Muscle layer of duodenum (tissue), 2 donors: ENCODE data around the gene KCNMA1.

Source experiments
- H3K27ac ChIP-seq: one replicate; pipeline ENCODE4 v1.7.0; 2013; ENCODE audit warnings: mild to moderate bottlenecking, low read length
- H3K27me3 ChIP-seq: one replicate; pipeline ENCODE4 v1.7.0; 2013; ENCODE audit warnings: low read depth, mild to moderate bottlenecking, control low read depth, low read length
- H3K36me3 ChIP-seq, 2 donors: one replicate each; pipeline ENCODE4 v1.7.0; 2013; ENCODE audit warnings: low read length in 2 of 2, control low read depth in 1 of 2, mild to moderate bottlenecking in 1 of 2; ENCODE audit not compliant: insufficient read depth in 2 of 2, control insufficient read depth in 1 of 2
- H3K4me1 ChIP-seq, 2 donors: one replicate each; pipeline ENCODE4 v1.7.0; 2013; ENCODE audit warnings: low read length in 2 of 2, mild to moderate bottlenecking in 2 of 2, control low read depth in 1 of 2, moderate library complexity in 1 of 2; ENCODE audit not compliant: insufficient read depth in 2 of 2, control insufficient read depth in 1 of 2
- H3K4me3 ChIP-seq, 2 donors: one replicate each; pipeline ENCODE4 v1.7.0; 2013; ENCODE audit warnings: low read length in 2 of 2, low read depth in 1 of 2, mild to moderate bottlenecking in 1 of 2
- H3K9me3 ChIP-seq, 2 donors: one replicate each; pipeline ENCODE4 v1.7.0; 2013; ENCODE audit warnings: low read length in 2 of 2, control low read depth in 1 of 2, mild to moderate bottlenecking in 1 of 2; ENCODE audit not compliant: control insufficient read depth in 1 of 2
- donor health status: healthy.

The KCNMA1 gene

DNA sequence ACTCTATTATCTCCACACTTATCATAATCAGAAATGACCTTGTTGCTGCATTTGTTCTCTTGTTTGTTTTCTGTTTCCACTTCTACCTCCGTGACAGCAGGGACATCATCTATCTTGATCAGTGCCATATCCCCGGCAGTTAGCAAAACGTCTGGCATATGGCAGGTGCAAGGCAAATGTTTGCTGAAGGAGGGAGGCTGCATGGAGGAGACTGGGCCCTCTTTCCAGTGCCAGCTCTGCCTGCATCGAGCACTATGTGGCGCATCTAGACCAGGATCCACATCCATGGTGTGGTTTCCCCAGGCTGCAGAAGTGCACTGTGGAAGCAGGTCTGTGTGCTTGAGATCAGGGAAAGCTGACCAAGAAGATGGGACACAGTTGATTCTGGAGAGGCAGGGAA lies 181.2 kb downstream of the KCNMA1 start:
- peaks cover 0 to 10% of the 10 kb centered on the region in 2 donors for H3K4me1 ChIP-seq
- no peaks in the 10 kb centered on the region for H3K27me3 ChIP-seq
- no peak overlapping the region for H3K27ac ChIP-seq
- H3K9me3 ChIP-seq = no peaks in the 10 kb centered on the region
- no peak overlapping the region for H3K4me3 ChIP-seq
- no peaks in the 10 kb centered on the region for H3K36me3 ChIP-seq

DNA sequence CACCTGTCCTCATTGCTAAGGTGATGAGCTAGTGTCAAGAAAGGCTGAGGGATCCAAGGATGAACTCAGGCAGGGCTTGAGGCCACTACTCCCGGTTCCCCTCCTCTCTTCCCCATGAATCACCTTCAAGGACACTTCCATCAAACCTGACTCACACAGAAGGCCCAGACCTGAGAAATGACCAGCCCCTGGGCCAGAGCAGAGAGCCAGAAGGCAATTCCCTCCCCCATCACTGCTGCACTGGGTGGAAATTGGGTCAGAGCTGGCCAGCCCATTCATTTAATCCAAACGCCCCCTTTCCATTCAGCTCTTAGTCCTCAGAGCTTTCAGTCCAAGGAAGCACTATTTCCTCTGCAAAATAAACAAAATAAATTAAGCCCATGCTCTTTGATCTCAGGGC lies 182.0 kb downstream of the KCNMA1 start:
- Histone ChIP-seq H3K4me1 (peaks cover 0 to 10% of the 10 kb centered on the region in 2 donors), H3K27me3 (no peaks in the 10 kb centered on the region), H3K4me3 (no peak overlapping the region)

DNA sequence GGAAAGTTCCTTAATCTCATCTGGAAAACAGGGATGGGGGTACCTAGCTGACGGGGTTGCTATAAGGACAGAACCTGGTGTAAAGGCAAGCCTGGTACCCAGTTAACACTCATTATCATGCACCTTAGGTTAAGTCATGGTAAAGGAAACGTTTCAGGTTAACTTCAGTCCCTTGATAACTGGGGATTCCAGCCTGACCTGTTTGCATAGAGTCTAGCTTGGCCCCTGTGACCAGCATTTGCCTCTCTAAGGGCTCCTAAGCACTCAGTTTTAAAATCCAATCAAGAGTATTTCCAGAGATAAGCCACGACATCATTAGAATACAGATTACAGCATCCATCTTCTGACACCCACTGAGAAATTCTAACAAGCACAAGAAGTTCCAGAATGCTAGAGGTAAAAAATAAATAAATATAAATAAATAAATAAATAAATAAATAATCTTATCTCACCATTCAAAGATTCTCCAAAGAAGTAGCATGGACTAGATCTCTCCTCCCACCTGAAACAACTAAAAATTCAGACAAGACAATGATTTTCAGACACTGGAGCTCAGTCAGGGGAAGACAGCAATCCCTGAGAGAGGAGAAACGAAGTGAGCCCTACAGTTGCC lies 184.6 kb downstream of the KCNMA1 start:
- Histone ChIP-seq H3K27ac (no peak overlapping the region), H3K4me1 (peaks cover 0 to 2% of the 10 kb centered on the region in 2 donors), H3K4me3 (no peak overlapping the region), H3K9me3 (no peaks in the 10 kb centered on the region), H3K27me3 (no peaks in the 10 kb centered on the region), H3K36me3 (no peaks in the 10 kb centered on the region)

More for the DNA sequence above, 182.0 kb downstream of the KCNMA1 start:
- H3K36me3 ChIP-seq = no peaks in the 10 kb centered on the region
- no peaks in the 10 kb centered on the region for H3K9me3 ChIP-seq
- H3K27ac ChIP-seq = no peak overlapping the region

DNA sequence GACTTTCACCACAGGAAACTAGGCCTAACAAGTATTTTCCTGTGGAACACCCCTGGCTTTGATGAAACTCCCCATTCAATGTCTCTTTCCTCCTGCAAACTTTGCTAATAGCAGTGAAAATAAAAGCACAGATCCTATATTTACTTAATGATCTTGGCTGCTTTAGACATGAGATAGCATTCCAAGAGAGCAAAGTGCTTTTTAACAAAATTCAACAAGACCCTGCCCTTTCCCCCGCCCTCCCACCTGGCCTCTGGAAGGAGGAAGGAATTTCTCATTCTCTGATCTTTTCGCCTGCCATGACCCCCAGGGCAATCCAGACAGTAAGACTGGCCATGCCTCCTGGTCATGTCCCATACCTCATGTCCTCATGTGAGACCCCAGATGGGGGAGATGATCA lies 185.7 kb downstream of the KCNMA1 start:
- no peaks in the 10 kb centered on the region for H3K9me3 ChIP-seq
- H3K27me3 ChIP-seq = no peaks in the 10 kb centered on the region
- H3K27ac ChIP-seq = no peak overlapping the region
- no peak overlapping the region for H3K4me3 ChIP-seq
- no peaks in the 10 kb centered on the region for H3K36me3 ChIP-seq
- peaks cover 0 to 6% of the 10 kb centered on the region in 2 donors for H3K4me1 ChIP-seq

DNA sequence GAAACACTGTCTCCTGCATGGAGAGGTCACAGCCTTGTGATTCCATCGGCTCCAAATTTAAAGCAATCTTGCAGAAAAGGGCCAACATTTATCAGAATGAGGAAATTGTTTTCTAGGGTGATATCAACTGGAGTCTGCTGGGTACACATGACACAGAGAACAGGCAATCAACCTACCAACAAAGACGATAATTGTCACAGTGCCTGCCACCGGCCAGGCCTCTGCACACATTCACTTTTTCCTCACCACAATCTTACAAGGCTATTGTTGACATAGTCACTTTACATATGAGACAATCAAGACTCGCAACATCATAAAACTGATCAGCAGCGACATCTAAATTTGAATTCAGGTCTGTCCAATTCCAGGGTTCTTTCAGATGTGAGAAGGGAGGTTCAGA lies 189.4 kb downstream of the KCNMA1 start:
- H3K27me3 ChIP-seq = no peaks in the 10 kb centered on the region
- H3K27ac ChIP-seq = no peak overlapping the region
- H3K9me3 ChIP-seq = no peaks in the 10 kb centered on the region
- no peak overlapping the region for H3K4me3 ChIP-seq
- H3K4me1 ChIP-seq = peaks cover 0 to 6% of the 10 kb centered on the region in 2 donors
- H3K36me3 ChIP-seq = no peaks in the 10 kb centered on the region

DNA sequence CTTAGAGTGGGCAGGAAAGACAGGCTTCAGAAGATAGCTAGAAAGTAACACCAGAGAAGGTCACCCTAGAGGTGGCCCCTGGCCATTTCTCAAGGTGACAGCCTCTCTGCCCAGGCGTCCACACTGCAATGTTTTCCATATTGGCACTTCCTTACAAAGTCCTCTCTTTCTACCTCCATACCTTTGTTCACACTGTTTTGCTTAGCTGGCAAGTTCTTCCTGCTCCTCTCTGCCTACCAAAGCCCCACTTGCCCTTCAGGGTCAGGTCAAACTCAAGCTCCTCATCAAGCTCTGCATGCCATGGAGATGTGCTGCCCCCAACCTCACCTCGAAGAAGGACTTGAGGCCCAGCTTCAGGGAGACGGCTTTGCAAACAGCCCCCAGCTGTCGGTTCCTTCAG lies 190.9 kb downstream of the KCNMA1 start:
- Histone ChIP-seq H3K9me3 (no peaks in the 10 kb centered on the region), H3K4me3 (no peak overlapping the region), H3K27me3 (no peaks in the 10 kb centered on the region), H3K27ac (no peak overlapping the region), H3K36me3 (no peaks in the 10 kb centered on the region), H3K4me1 (peaks cover 4 to 6% of the 10 kb centered on the region in 2 donors)

DNA sequence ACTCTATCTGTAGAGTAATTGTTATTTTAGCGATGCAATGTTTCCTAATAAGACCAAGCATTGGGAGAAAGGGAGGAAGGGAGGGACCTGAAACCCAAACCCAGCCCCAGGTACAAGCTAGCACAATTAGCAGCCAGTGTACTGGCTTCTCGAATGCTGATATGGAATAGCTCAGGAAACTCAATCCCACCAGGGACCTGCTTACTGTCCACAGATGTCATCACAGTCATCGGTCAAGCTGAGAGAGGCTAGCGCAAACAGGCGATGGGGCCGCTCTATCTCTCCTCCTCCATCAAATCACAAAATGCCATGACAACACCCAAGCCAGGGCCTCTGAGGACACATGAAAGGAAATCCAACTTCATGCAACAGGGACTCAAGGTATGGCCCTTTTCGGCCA lies 192.1 kb downstream of the KCNMA1 start:
- Histone ChIP-seq H3K4me1 (peaks cover 6 to 8% of the 10 kb centered on the region in 2 donors), H3K4me3 (no peak overlapping the region), H3K36me3 (no peaks in the 10 kb centered on the region), H3K27ac (no peak overlapping the region), H3K9me3 (no peaks in the 10 kb centered on the region), H3K27me3 (no peaks in the 10 kb centered on the region)

DNA sequence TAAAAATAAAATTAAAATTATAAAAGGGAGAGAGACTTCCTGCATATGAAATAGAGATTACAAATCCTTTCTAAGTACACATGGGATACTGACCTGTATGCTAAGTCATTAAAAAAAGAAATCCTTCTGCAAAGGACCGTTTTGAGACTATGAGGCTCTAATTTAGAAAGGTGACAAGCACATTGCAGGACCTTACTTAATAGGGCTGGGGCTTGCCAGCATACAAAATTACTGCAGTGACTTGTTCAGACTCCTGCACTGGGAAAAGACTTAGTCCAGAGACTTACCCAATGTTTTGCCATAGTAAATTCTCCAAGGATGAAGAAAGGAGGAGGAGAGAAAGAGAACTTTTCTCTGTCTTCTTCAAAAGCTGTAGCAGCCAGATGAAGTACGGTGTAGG lies 193.6 kb downstream of the KCNMA1 start:
- H3K4me3 ChIP-seq = no peak overlapping the region
- no peak overlapping the region for H3K27ac ChIP-seq
- H3K36me3 ChIP-seq = no peaks in the 10 kb centered on the region
- no peaks in the 10 kb centered on the region for H3K27me3 ChIP-seq
- peaks cover 6 to 8% of the 10 kb centered on the region in 2 donors for H3K4me1 ChIP-seq
- no peaks in the 10 kb centered on the region for H3K9me3 ChIP-seq

DNA sequence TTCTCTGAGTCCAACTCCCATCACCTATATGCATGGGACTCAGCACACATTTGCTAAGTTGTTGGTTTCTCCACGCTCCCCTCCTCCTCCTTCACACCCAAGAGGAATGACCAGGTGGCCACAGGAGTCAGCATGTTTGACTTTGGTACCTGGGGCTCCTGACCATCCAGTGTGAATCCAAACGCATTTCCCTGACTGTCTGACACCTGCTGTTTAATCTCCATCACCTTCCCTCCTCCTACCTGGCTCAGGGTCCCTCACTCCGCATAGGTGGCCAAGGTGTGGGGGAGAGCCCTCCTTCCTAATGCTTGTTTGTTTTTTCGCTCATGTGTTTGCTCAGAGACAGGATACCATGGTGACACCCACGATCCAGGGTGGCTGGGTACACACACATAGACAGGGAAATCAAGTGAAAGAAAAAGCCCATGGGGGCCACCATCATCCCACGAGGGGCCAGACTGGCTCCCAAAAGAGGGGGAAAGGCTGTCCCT lies 194.9 kb downstream of the KCNMA1 start:
- Histone ChIP-seq H3K36me3 (no peaks in the 10 kb centered on the region), H3K27ac (no peak overlapping the region), H3K9me3 (no peaks in the 10 kb centered on the region), H3K4me3 (no peak overlapping the region), H3K4me1 (peaks cover under 1 to 8% of the 10 kb centered on the region in 2 donors), H3K27me3 (no peaks in the 10 kb centered on the region)

DNA sequence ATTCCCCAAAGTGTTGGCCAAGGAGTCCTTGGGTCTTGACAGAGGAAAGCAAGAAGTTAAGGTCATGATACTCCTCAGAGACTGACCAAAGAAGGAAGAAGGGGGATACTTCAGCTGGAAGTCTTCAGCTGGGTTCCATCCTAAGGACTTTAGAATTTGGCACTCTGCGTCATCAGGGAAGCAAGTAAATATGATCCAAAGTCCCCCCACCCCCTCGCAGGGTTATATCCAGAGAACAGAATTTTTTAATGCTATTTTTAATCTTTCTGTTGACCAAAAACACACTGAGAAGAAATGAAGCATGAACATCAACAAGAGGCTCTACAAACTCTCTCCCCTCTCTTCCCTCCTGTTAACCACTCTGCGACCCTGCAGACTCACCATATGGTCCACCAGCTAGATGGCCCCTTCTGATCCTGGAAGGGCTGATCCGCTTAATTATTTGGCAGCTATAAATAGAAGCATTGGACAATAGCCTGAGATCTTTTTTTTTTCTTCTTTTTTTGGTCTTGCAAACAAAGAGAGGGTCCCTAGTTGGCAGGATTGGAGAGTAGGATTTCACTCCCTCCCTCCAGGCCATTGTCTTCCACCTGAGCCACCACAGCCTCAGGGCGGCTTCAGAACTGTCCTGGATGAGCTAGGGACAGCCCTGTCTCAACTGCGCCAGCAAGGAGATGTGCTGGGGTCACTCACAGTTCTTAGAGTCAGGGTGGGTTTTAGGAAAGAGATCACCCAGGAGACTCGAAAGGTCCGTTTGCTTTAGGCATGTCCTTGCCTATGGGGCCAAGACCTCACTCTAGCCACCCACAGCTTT lies 196.0 kb downstream of the KCNMA1 start:
- no peaks in the 10 kb centered on the region for H3K36me3 ChIP-seq
- no peak overlapping the region for H3K27ac ChIP-seq
- H3K9me3 ChIP-seq = no peaks in the 10 kb centered on the region
- H3K27me3 ChIP-seq = no peaks in the 10 kb centered on the region
- peaks cover 0 to 8% of the 10 kb centered on the region in 2 donors for H3K4me1 ChIP-seq
- no peak overlapping the region for H3K4me3 ChIP-seq

DNA sequence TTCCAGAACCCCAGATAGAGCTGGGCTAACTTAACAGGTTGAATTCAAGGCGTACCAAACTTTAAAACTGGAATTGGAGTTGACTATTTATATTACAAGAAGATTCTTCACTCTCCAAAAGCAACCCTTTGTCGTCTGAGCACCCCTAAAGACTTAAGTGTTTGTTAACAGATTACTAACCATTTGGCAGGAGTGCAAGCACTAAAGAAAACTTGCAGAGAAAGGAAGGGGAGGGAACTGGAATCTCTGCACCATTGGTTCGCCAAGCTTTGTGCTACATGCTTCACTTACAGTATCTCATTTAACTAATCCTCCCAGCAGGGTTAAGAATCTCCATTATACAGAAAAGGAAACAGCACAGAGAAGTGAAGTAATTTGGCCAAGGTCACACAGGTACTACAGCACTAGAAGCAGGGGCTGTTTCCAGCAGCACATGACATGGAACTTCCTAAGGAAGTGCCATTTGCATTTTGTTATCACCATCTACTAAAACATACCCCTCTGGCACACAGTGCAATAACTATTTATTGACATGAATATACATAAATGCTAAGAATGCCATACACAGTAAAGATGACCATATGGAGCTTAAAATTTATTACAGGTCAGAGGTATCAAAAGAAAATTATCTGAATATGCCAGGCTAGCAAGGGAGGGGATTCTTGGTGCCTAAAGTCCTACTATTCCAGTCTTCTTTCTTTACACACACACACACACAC lies 201.2 kb downstream of the KCNMA1 start:
- peaks cover 0 to 5% of the 10 kb centered on the region in 2 donors for H3K4me1 ChIP-seq
- H3K27ac ChIP-seq = no peak overlapping the region
- H3K9me3 ChIP-seq = no peaks in the 10 kb centered on the region
- H3K27me3 ChIP-seq = no peaks in the 10 kb centered on the region
- H3K36me3 ChIP-seq = no peaks in the 10 kb centered on the region
- H3K4me3 ChIP-seq = no peak overlapping the region
